ENCODE results near the gene LSM4. TPM values are rescaled to one million over a fixed set of nuclear protein-coding genes. Genes with fewer than 3 reads are reported as not detected.
"Not testable (repeated sequence)": the region's sequence is repeated elsewhere in the genome, so short reads cannot be mapped to it uniquely, and the experiment has no call there.

The LSM4 gene
- total RNA-seq (2014; rRNA removed; shearing (Covaris generic)), result 787 and 838 TPM in 2 replicates

GRCh38 chr19:18322759-18323460, at the start of gene LSM4:
TSS of gene LSM4 (minus strand) at chr19:18323076. CDS start at chr19:18323020, 56 bp downstream.
- peak; percentile 100 for DNase-seq
- H3K27me3 ChIP-seq (ENCODE audit: control insufficient read depth, insufficient read depth, low read length), result no peaks in the 10 kb centered on the region
- peak within 1 kb of the TSS; percentile 82 for H3K4me3 ChIP-seq (ENCODE audit: insufficient read depth, low read depth, low read length)
- peaks cover 5% of the 10 kb centered on the region for H3K36me3 ChIP-seq (replicated peaks; ENCODE audit: control insufficient read depth, insufficient read depth, low read length)

GRCh38 chr19:18368504-18369222, 45.8 kb upstream of the LSM4 start:
- Histone ChIP-seq H3K27me3 (ENCODE audit: control insufficient read depth, insufficient read depth, low read length) (no peaks in the 10 kb centered on the region), H3K4me3 (ENCODE audit: insufficient read depth, low read depth, low read length) (no peak overlapping the region), H3K36me3 (replicated peaks; ENCODE audit: control insufficient read depth, insufficient read depth, low read length) (no peaks in the 10 kb centered on the region; the same call in none of the 2 replicates)
- DNase-seq, result peak; percentile 48

DNA sequence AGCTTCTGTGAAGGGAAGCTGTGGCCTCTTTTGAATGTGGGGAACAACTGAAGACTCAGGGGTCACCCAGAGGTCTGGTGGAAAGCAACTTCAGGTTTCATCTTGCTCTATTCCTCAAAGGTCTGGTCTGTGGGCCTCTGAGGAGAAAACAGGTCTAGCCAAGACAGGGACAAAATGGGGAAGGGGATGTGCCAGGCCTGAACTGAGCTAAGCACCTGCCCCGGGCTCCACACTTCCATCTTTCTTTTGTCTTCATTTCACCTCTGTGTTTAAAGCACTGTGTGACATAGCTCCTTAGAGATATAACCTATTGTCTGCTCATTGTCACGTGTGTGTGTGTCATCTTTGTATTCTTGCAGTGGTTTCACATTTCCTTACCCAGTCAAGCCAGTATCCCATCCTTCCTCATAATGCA, 43.2 kb upstream of the LSM4 start:
- Histone ChIP-seq H3K4me3 (ENCODE audit: insufficient read depth, low read depth, low read length) (no peak overlapping the region), H3K27me3 (ENCODE audit: control insufficient read depth, insufficient read depth, low read length) (no peaks in the 10 kb centered on the region), H3K36me3 (replicated peaks; ENCODE audit: control insufficient read depth, insufficient read depth, low read length) (peaks cover 1% of the 10 kb centered on the region)
- peak; percentile 19 for DNase-seq

DNA sequence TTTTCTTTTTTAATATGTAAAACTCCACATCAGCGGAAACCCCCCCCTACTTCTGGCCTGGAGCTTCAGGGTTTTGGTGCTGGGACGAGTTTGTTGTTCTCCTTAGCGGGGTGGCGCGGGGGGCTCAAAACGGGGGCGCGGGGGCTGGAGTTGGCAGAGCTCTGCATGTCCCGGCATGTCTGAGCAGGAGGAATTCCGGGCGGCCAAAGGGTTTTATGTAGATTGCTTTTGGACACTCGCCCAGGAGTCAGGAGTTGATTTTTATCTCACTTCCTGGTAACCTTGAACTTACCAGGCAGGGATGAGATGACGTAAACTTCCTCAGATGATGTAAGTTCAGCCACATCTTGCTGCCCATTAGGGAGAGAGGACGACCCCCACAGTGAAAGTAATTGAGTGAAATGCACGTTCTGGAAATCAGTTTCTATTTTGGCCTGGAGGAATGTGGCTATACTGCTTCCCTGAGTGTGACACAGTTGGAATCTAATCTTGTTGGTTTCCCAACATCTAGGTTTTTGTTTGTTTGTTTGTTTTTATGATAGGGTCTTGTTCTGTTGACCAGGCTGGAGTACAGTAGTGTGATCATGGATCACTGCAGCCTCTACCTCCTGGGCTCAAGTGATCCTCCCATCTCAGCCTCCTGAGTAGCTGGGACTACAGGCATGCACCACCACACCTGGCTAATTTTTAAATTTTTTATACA, 42.1 kb upstream of the LSM4 start:
- Histone ChIP-seq H3K36me3 (replicated peaks; ENCODE audit: control insufficient read depth, insufficient read depth, low read length) (peaks cover 1% of the 10 kb centered on the region), H3K27me3 (ENCODE audit: control insufficient read depth, insufficient read depth, low read length) (no peaks in the 10 kb centered on the region), H3K4me3 (ENCODE audit: insufficient read depth, low read depth, low read length) (no peak overlapping the region)
- DNase-seq, result peak; percentile 63

DNA sequence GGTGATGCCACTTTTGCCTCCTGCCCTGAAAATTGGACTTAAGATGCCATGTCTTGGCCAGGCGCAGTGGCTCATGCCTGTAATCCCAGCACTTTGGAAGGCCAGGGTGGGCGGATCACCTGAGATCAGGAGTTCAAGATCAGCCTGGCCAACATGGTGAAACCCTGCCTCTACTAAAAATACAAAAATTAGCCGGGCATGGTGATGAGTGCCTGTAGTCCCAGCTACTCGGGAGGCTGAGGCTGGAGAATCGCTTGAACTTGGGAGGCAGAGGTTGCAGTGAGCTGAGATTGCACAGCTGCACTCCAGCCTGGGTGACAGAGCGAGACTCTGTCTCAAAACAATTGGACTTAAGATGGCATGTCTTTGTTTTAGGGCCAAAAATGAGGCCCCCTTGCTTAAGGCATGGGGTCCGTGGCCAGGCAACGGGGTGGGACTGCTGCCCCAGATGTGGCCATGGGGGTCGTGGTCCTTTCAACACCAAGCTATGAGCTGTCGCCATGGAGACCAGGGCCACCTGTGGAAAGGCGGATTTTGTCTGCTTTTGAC, 41.5 kb upstream of the LSM4 start:
- not testable (repeated sequence) for H3K27me3 ChIP-seq (ENCODE audit: control insufficient read depth, insufficient read depth, low read length); DNase-seq; H3K36me3 ChIP-seq (replicated peaks; ENCODE audit: control insufficient read depth, insufficient read depth, low read length)

DNA sequence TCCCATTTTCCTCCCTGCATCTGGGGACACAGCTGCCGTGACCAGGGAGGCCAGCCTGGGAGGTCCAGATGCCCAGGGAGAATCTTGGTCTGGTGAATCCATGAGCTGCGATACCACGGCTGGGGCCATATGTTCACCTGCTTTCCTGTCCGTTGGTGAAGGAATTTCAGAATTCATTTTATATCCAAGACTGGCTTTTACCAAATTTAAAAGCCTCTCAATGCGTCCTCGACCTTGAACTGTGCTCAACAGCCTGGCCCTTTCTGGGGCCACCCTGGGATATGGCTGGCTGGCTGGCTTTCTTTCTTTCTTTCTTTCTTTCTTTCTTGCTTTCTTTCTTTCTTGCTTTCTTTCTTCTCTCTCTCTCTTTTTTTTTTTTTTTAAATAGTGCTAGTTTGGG, 40.9 kb upstream of the LSM4 start:
- H3K27me3 ChIP-seq (ENCODE audit: control insufficient read depth, insufficient read depth, low read length), result no peaks in the 10 kb centered on the region
- H3K36me3 ChIP-seq (replicated peaks; ENCODE audit: control insufficient read depth, insufficient read depth, low read length), result peaks cover 1% of the 10 kb centered on the region
- DNase-seq, result no peak
- no peak overlapping the region for H3K4me3 ChIP-seq (ENCODE audit: insufficient read depth, low read depth, low read length)

More for the DNA sequence above, 41.5 kb upstream of the LSM4 start:
- not testable (repeated sequence) for H3K4me3 ChIP-seq (ENCODE audit: insufficient read depth, low read depth, low read length)

DNA sequence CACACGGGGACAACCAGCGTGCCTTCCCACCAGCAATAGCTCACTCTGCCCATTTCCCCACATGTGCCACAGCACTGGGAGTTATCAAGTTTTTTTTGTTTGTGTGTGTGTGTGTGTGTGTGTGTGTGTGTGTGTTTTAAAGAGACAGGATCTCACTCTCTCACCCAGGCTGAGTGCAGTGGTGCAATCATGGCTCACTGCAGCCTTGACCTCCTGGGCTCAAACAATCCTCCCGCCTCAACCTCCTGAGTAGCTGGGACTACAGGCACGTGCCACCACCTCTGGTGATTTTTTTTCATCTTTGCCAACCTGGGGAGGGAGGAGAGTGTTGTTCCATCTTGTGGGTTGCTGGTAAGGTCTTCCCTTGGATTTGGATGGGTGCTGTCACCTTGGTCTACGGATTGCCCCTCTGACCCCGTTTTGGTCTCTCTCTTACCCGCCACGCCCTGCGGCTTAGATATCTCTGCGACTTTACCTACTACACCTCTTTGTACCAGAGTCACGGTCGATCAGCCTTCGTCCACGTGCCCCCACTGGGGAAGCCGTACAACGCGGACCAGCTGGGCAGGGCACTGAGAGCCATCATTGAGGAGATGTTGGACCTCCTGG, 40.2 kb upstream of the LSM4 start:
- H3K27me3 ChIP-seq (ENCODE audit: control insufficient read depth, insufficient read depth, low read length), result no peaks in the 10 kb centered on the region
- H3K4me3 ChIP-seq (ENCODE audit: insufficient read depth, low read depth, low read length), result no peak overlapping the region
- DNase-seq, result no peak
- peaks cover 1% of the 10 kb centered on the region for H3K36me3 ChIP-seq (replicated peaks; ENCODE audit: control insufficient read depth, insufficient read depth, low read length)

GRCh38 chr19:18361646-18362045, 38.8 kb upstream of the LSM4 start:
- no peak for DNase-seq
- Histone ChIP-seq H3K36me3 (replicated peaks; ENCODE audit: control insufficient read depth, insufficient read depth, low read length) (peaks cover 10% of the 10 kb centered on the region), H3K4me3 (ENCODE audit: insufficient read depth, low read depth, low read length) (no peak overlapping the region), H3K27me3 (ENCODE audit: control insufficient read depth, insufficient read depth, low read length) (no peaks in the 10 kb centered on the region)

- no peak overlapping the region for H3K4me3 ChIP-seq (ENCODE audit: insufficient read depth, low read depth, low read length)
- peaks cover 13% of the 10 kb centered on the region for H3K36me3 ChIP-seq (replicated peaks; ENCODE audit: control insufficient read depth, insufficient read depth, low read length)
- H3K27me3 ChIP-seq (ENCODE audit: control insufficient read depth, insufficient read depth, low read length), result no peaks in the 10 kb centered on the region
- DNase-seq, result no peak
Observed at GRCh38 chr19:18357041-18357440, 34.2 kb upstream of the LSM4 start.

DNA sequence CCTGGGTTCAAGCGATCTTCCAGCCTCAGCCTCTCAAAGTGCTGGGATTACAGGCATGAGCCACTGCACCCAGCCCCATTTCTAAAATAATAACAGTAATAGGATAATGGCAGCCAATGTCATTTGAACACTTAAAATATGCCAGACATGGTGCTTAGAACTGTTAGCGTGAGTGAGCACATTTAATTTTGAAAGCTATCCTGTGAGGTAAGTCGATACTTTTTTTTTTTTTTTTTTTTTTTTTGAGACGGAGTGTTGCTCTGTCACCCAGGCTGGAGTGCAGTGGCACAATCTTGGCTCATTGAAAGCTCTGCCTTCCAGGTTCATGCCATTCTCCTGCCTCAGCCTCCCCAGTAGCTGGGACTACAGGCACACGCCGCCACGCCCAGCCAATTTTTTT, 31.9 kb upstream of the LSM4 start:
- H3K27me3 ChIP-seq (ENCODE audit: control insufficient read depth, insufficient read depth, low read length); H3K4me3 ChIP-seq (ENCODE audit: insufficient read depth, low read depth, low read length); DNase-seq: not testable (repeated sequence)
- H3K36me3 ChIP-seq (replicated peaks; ENCODE audit: control insufficient read depth, insufficient read depth, low read length), result peaks cover 12% of the 10 kb centered on the region

GRCh38 chr19:18353378-18354005, 30.6 kb upstream of the LSM4 start:
- Histone ChIP-seq H3K4me3 (ENCODE audit: insufficient read depth, low read depth, low read length) (no peak overlapping the region), H3K36me3 (replicated peaks; ENCODE audit: control insufficient read depth, insufficient read depth, low read length) (peaks cover 12% of the 10 kb centered on the region), H3K27me3 (ENCODE audit: control insufficient read depth, insufficient read depth, low read length) (no peaks in the 10 kb centered on the region)
- no peak for DNase-seq

- Histone ChIP-seq H3K27me3 (ENCODE audit: control insufficient read depth, insufficient read depth, low read length) (no peaks in the 10 kb centered on the region), H3K36me3 (replicated peaks; ENCODE audit: control insufficient read depth, insufficient read depth, low read length) (peaks cover 4% of the 10 kb centered on the region), H3K4me3 (ENCODE audit: insufficient read depth, low read depth, low read length) (no peak overlapping the region)
- DNase-seq, result no peak
Observed at GRCh38 chr19:18351544-18351943, 28.7 kb upstream of the LSM4 start.

GRCh38 chr19:18350490-18350889, 27.6 kb upstream of the LSM4 start:
- H3K27me3 ChIP-seq (ENCODE audit: control insufficient read depth, insufficient read depth, low read length), result no peaks in the 10 kb centered on the region
- peak; percentile 14 for DNase-seq
- H3K36me3 ChIP-seq (replicated peaks; ENCODE audit: control insufficient read depth, insufficient read depth, low read length), result no peaks in the 10 kb centered on the region
- H3K4me3 ChIP-seq (ENCODE audit: insufficient read depth, low read depth, low read length), result no peak overlapping the region

Data from H7 (cell line).